Prostate gland (tissue), 2 donors: ENCODE measurements around the gene SYNPR.

ENCODE experiments used
- CTCF ChIP-seq, 4 experiments: fragments of 200-600 bp in 2 of 4; fragments of 450-650 bp in 2 of 4; sonication (generic) in 2 of 4; IDR thresholded peaks; 1 replicate in 3 of 4; 2 replicates in 1 of 4; pipeline ENCODE4 v1.5.1; 2016 to 2019; ENCODE audit warnings: antibody characterized with exemption in 4 of 4, mild to moderate bottlenecking in 2 of 4, moderate library complexity in 2 of 4
- POLR2A ChIP-seq: fragments of 450-650 bp; IDR thresholded peaks from one replicate; pipeline ENCODE4 v1.6.1; 2016; ENCODE audit warnings: antibody characterized with exemption, mild to moderate bottlenecking

- TF ChIP-seq POLR2A (no peak), CTCF (IDR thresholded peaks at IDR 0.05) (no peak)
Measured at GRCh38 chr3:63230146-63230545, 48.0 kb upstream of the SYNPR start.
